Breast epithelium (tissue), 4 donors: ENCODE measurements around the gene PALLD. TPM values are rescaled to one million over a fixed set of nuclear protein-coding genes. Genes with fewer than 3 reads are reported as not detected.

Experiments
- DNase-seq, 2 donors: peaks; one replicate each; pipeline ENCODE4 v3.0.0-alpha.2; 2019; ENCODE audit warnings: low spot score in 2 of 2
- H3K27ac ChIP-seq, 2 donors: fragments of 200-600 bp; sonication (generic) in 1 of 2; one replicate each; pipeline ENCODE4 v1.5.1; 2016 to 2019; ENCODE audit warnings: mild to moderate bottlenecking in 1 of 2
- H3K27me3 ChIP-seq, 2 donors: fragments of 200-600 bp; sonication (generic) in 1 of 2; one replicate each; pipeline versions ENCODE4 v1.5.1 to v1.6.0; 2017 to 2019; ENCODE audit warnings: control low read depth in 1 of 2, mild to moderate bottlenecking in 1 of 2
- H3K36me3 ChIP-seq: fragments of 200-600 bp; one replicate; pipeline ENCODE4 v1.5.1; 2019
- H3K4me1 ChIP-seq, 2 donors: fragments of 200-600 bp; sonication (generic); one replicate each; pipeline ENCODE4 v1.5.1; 2016 to 2019; ENCODE audit warnings: control low read depth in 1 of 2
- H3K4me3 ChIP-seq, 3 donors: fragments of 200-600 bp; sonication (generic); 1 replicate in 2 of 3; 2 replicates in 1 of 3; pipeline ENCODE4 v1.5.1; 2016 to 2019; ENCODE audit warnings: mild to moderate bottlenecking in 3 of 3, moderate library complexity in 2 of 3
- H3K9me3 ChIP-seq, 2 donors: fragments of 200-600 bp; sonication (generic) in 1 of 2; one replicate each; pipeline ENCODE4 v1.5.1; 2016 to 2019; ENCODE audit warnings: control low read depth in 1 of 2
- CTCF ChIP-seq, 3 donors: fragments of 450-650 bp; IDR thresholded peaks; one replicate each; pipeline ENCODE4 v1.5.1; 2016 to 2017; ENCODE audit warnings: antibody characterized with exemption in 3 of 3, mild to moderate bottlenecking in 3 of 3, moderate library complexity in 3 of 3
- POLR2A ChIP-seq: fragments of 450-650 bp; IDR thresholded peaks from one replicate; pipeline ENCODE4 v1.6.1; 2016; ENCODE audit warnings: antibody characterized with exemption, mild to moderate bottlenecking, moderate library complexity
- POLR2AphosphoS5 ChIP-seq, 3 donors: sonication (generic); formaldehyde crosslinking; IDR thresholded peaks; one replicate each; pipeline ENCODE4 v1.6.1; 2017; ENCODE audit warnings: antibody characterized with exemption in 3 of 3
- intact Hi-C: fragments of 100-400 bp; cut with DNase I; formaldehyde crosslinking; loops from one replicate; pipeline ENCODE4 v1.15.1; 2023; ENCODE audit warnings: low total_unique reads
- total RNA-seq, 3 donors: library from RNA; depleted of rRNA; stranded (reverse); fragments of >200 nt; gene quantifications; one replicate each; pipeline ENCODE4 v1.1.0, GENCODE V29; 2016

PALLD gene
- total RNA-seq, 3 donors from 2014 or later = 96.0 to 186 (median 174) TPM

DNA sequence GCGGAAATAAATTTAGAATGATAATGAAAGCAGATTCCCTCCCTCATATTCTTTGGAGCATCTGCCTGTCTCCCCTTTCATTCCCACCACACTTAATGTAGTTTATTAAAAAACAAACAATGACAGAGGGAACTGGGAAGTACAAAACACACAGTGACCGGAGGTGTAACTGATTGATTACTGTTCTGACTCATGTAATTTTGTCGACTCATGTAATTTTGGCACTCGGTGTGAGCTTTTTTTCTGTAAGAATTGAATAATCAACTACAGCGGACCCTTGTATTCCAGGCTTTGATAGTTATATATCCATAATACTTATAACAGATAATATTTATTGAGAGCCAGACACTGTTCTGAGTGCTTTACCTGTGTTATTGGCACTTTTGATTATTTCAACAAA lies 110.4 kb downstream of the PALLD start:
- Histone ChIP-seq H3K4me1 (no peaks in the 10 kb centered on the region), H3K36me3 (no peaks in the 10 kb centered on the region), H3K27me3 (no peaks in the 10 kb centered on the region), H3K27ac (no peak overlapping the region), H3K4me3 (no peak overlapping the region), H3K9me3 (no peaks in the 10 kb centered on the region)
- intact Hi-C loops = no loop called here
- DNase-seq = no peak
- TF ChIP-seq POLR2AphosphoS5 (IDR thresholded peaks at IDR 0.05) (no peak), POLR2A (no peak), CTCF (IDR thresholded peaks at IDR 0.05) (no peak)

- TF ChIP-seq POLR2AphosphoS5 (IDR thresholded peaks at IDR 0.05) (no peak), CTCF (IDR thresholded peaks at IDR 0.05) (no peak), POLR2A (no peak)
- Histone ChIP-seq H3K36me3 (no peaks in the 10 kb centered on the region), H3K4me3 (no peak overlapping the region), H3K27ac (no peak overlapping the region), H3K4me1 (no peaks in the 10 kb centered on the region), H3K9me3 (no peaks in the 10 kb centered on the region), H3K27me3 (no peaks in the 10 kb centered on the region)
- DNase-seq = no peak
- intact Hi-C loops = no loop called here
Observed at GRCh38 chr4:168608771-168609170, 111.9 kb downstream of the PALLD start.

DNA sequence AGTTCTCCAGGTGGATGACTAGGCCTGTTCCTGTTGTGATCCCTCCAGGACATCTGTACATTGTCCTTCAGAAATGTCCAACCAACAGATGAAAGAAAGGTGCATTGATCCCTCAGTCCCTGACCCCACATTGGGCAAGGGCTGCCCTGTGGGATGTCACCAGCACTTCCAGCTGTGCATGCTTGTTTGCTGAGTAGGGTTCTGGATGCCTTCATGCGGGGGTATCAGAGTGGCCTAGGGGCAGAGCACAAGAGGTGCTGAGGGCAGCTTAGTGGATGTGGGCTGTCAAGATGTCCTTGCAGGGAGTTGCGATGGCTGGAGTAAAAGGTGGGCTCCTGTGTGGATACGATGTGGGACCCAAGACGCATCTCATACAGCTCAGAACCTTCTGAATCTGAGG lies 112.5 kb downstream of the PALLD start:
- TF ChIP-seq POLR2A = no peak
- no peak for TF ChIP-seq POLR2AphosphoS5 (IDR thresholded peaks at IDR 0.05)
- TF ChIP-seq CTCF (IDR thresholded peaks at IDR 0.05) = no peak
- Histone ChIP-seq H3K27ac (no peak overlapping the region), H3K36me3 (no peaks in the 10 kb centered on the region), H3K4me3 (no peak overlapping the region), H3K4me1 (no peaks in the 10 kb centered on the region), H3K27me3 (no peaks in the 10 kb centered on the region), H3K9me3 (no peaks in the 10 kb centered on the region)
- DNase-seq = no peak
- intact Hi-C loops = no loop called here

DNA sequence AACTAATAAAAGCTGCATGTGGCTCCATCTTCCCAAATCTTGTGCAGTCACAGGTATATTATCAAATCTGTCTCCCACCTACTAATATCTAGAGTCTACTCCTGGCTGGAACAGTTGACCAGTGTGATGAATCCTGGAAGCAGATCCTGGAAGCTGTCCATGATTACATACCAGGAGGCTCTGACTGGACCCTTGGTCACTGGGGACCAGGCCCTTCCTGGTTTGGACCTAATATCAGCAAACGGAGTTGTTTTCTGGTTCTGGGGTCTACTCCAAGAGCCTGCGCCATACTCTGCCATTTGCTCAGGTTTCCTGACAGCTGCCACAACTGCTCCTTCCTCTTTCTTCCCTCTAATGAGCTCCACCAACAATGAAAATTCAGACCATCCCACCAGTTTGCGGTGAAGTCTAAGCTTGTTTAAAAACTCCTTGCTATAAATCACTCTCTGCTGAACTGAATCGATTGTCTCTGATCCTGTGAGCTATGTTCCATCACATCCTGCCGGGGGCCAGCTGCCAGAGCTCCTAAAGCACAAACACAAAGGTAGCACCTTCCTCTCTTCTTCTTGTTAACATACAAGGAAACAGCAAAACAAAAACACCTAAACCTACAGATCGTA lies 114.2 kb downstream of the PALLD start:
- H3K4me1 ChIP-seq = no peaks in the 10 kb centered on the region
- H3K27me3 ChIP-seq = no peaks in the 10 kb centered on the region
- no peaks in the 10 kb centered on the region for H3K36me3 ChIP-seq
- intact Hi-C loops = no loop called here
- DNase-seq = no peak
- no peak overlapping the region for H3K4me3 ChIP-seq
- TF ChIP-seq POLR2AphosphoS5 (IDR thresholded peaks at IDR 0.05) (no peak), POLR2A (no peak), CTCF (IDR thresholded peaks at IDR 0.05) (no peak)
- no peak overlapping the region for H3K27ac ChIP-seq
- no peaks in the 10 kb centered on the region for H3K9me3 ChIP-seq

DNA sequence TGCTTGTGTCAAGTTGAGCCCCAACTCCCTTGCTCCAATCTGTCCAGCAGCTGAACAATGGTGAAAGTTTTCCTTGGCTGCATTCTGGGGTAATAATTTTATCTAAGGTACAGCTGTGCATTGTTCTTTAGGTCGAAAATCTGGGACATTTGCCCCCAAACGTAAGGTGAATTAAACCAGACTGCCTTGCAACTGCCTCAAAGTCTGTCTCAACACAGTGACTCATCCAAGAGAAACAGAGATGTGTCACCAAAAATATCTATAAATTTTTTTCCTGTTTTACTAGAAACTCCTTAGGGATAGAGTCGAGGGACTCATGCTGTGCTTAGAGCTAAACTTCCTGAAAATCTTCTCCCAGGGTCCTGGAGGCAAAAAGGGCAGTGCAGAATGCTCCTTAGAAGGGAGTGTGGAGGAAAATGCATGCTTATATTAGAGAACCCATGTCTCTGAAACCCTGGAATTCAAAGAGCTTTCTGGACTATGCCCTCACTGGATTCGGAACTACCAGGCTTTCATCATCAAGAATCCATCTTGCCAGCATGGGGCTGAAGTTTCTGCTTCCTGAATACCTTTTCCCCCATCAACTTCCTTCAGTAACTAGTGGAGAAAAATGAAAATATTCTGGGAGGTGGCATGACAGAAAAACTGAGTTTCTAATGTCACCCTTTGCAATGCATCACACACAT lies 115.7 kb downstream of the PALLD start:
- no peaks in the 10 kb centered on the region for H3K4me1 ChIP-seq
- H3K27me3 ChIP-seq = no peaks in the 10 kb centered on the region
- no peaks in the 10 kb centered on the region for H3K9me3 ChIP-seq
- no peaks in the 10 kb centered on the region for H3K36me3 ChIP-seq
- no peak for TF ChIP-seq POLR2AphosphoS5 (IDR thresholded peaks at IDR 0.05)
- no peak for TF ChIP-seq POLR2A
- no peak for TF ChIP-seq CTCF (IDR thresholded peaks at IDR 0.05)
- intact Hi-C loops = no loop called here
- no peak overlapping the region for H3K4me3 ChIP-seq
- no peak for DNase-seq
- no peak overlapping the region for H3K27ac ChIP-seq
